ENCODE data around the gene TSPAN18. TPM values are rescaled to one million over a fixed set of nuclear protein-coding genes. Genes with fewer than 3 reads are reported as not detected.
A peak's percentile ranks its signal among the peaks of the same experiment; 100 is the strongest.

The TSPAN18 gene
- 46.4 TPM for total RNA-seq
- long read RNA-seq, transcript TSPAN18-207 (10 exons, 3,316 nt): major isoform, 11 of 26 reads
- long read RNA-seq, partial matches to known transcripts: 4 of 26 reads
- long read RNA-seq, other reads (novel, unspliced or antisense): 9 of 26 reads

GRCh38 chr11:44726283-44727113, at the start of gene TSPAN18:
Gene TSPAN18 (plus strand): TSS chr11:44726962. CDS start chr11:44906417, 179,455 bp downstream.
- no peaks in the 10 kb centered on the region for H3K9me3 ChIP-seq
- peaks cover 10% of the 10 kb centered on the region for H3K27me3 ChIP-seq
- intact Hi-C loops (cut with DNase I): loop anchor here (5.0 kb wide), 1 partner anchor 166 kb away; no protein-coding TSS in a partner anchor
- peak within 1 kb of the TSS; percentile 54 for H3K4me3 ChIP-seq
- H3K36me3 ChIP-seq: no peaks in the 10 kb centered on the region
- H3K27ac ChIP-seq: peak within 1 kb of the TSS; percentile 65
- no peak for ATAC-seq
- DNase-seq: no peak
- no peak for TF ChIP-seq CTCF (IDR thresholded peaks at IDR 0.05)
- peaks cover 24% of the 10 kb centered on the region for H3K4me1 ChIP-seq

GRCh38 chr11:44680982-44681597, 45.7 kb upstream of the TSPAN18 start:
- H3K4me3 ChIP-seq: no peak overlapping the region
- H3K36me3 ChIP-seq: no peaks in the 10 kb centered on the region
- TF ChIP-seq CTCF (IDR thresholded peaks at IDR 0.05): no peak
- H3K27ac ChIP-seq: no peak overlapping the region
- peak; percentile 25 for ATAC-seq
- intact Hi-C loops (cut with DNase I): no loop called here
- H3K9me3 ChIP-seq: no peaks in the 10 kb centered on the region
- no peak for DNase-seq
- H3K27me3 ChIP-seq: no peaks in the 10 kb centered on the region
- H3K4me1 ChIP-seq: no peaks in the 10 kb centered on the region

- no peaks in the 10 kb centered on the region for H3K4me1 ChIP-seq
- no peak for ATAC-seq
- H3K27ac ChIP-seq: no peak overlapping the region
- no peaks in the 10 kb centered on the region for H3K27me3 ChIP-seq
- H3K4me3 ChIP-seq: no peak overlapping the region
- H3K36me3 ChIP-seq: no peaks in the 10 kb centered on the region
- H3K9me3 ChIP-seq: no peaks in the 10 kb centered on the region
- intact Hi-C loops (cut with DNase I): no loop called here
- no peak for TF ChIP-seq CTCF (IDR thresholded peaks at IDR 0.05)
- no peak for DNase-seq
These were observed 45.1 kb upstream of the TSPAN18 start for GRCh38 chr11:44681698-44682097.

- Histone ChIP-seq H3K4me3 (no peak overlapping the region), H3K27me3 (no peaks in the 10 kb centered on the region), H3K4me1 (no peaks in the 10 kb centered on the region), H3K9me3 (no peaks in the 10 kb centered on the region), H3K27ac (no peak overlapping the region), H3K36me3 (no peaks in the 10 kb centered on the region)
- no peak for TF ChIP-seq CTCF (IDR thresholded peaks at IDR 0.05)
- ATAC-seq: no peak
- intact Hi-C loops (cut with DNase I): no loop called here
- no peak for DNase-seq
These were observed 41.9 kb upstream of the TSPAN18 start for GRCh38 chr11:44684859-44685281.

GRCh38 chr11:44687388-44687787, 39.4 kb upstream of the TSPAN18 start:
- H3K27ac ChIP-seq: no peak overlapping the region
- DNase-seq (no peak), ATAC-seq (no peak)
- intact Hi-C loops (cut with DNase I): no loop called here
- H3K36me3 ChIP-seq: no peaks in the 10 kb centered on the region
- no peaks in the 10 kb centered on the region for H3K27me3 ChIP-seq
- no peaks in the 10 kb centered on the region for H3K4me1 ChIP-seq
- H3K9me3 ChIP-seq: no peaks in the 10 kb centered on the region
- H3K4me3 ChIP-seq: no peak overlapping the region
- TF ChIP-seq CTCF (IDR thresholded peaks at IDR 0.05): no peak
